OCI-LY1 (cell line): ENCODE data around the gene NSUN3.

ENCODE experiments used
- EZH2 ChIP-seq: fragments of 200-600 bp; sonication (generic), shearing (Covaris generic); IDR thresholded peaks from 2 replicates; pipeline ENCODE4 v1.8.0; 2017; ENCODE audit warnings: borderline replicate concordance, mixed run types, mild to moderate bottlenecking, antibody characterized with exemption, low read length, moderate library complexity, mixed read lengths
- TF ChIP-seq, protein P1 (sequence below): fragments of 200-600 bp; sonication (generic), shearing (Covaris generic); IDR thresholded peaks from 2 replicates; pipeline ENCODE4 v1.5.1; 2017; ENCODE audit warnings: mild to moderate bottlenecking, antibody characterized with exemption, low read length, moderate library complexity, mixed read lengths

DNA sequence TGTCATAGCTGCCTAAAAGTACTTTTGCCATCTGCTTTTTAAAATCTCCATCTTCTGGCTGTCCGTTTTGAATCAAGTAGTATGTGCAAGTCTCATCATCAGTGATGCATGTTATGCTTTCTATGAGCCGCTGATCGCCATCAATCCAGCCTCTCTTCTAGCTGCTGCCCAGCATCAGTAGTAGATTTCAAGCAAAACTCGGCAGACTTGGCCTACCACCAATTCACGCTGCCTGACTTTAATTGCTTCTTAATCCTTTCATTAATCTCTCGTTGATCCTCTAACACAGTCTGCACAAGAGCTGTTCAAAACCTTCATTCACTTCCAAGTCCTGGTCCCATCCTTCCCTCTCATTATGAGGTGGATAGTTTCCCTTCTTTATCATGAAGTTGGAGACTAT is 104.9 kb downstream of the NSUN3 start:
- TF ChIP-seq EZH2: no peak
- TF ChIP-seq, protein P1, sequence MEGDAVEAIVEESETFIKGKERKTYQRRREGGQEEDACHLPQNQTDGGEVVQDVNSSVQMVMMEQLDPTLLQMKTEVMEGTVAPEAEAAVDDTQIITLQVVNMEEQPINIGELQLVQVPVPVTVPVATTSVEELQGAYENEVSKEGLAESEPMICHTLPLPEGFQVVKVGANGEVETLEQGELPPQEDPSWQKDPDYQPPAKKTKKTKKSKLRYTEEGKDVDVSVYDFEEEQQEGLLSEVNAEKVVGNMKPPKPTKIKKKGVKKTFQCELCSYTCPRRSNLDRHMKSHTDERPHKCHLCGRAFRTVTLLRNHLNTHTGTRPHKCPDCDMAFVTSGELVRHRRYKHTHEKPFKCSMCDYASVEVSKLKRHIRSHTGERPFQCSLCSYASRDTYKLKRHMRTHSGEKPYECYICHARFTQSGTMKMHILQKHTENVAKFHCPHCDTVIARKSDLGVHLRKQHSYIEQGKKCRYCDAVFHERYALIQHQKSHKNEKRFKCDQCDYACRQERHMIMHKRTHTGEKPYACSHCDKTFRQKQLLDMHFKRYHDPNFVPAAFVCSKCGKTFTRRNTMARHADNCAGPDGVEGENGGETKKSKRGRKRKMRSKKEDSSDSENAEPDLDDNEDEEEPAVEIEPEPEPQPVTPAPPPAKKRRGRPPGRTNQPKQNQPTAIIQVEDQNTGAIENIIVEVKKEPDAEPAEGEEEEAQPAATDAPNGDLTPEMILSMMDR: no peak
